Mononuclear cell (primary cell): ENCODE measurements around the gene CDH18. TPM values are rescaled to one million over a fixed set of nuclear protein-coding genes. Genes with fewer than 3 reads are reported as not detected.

Source experiments
- H3K27me3 ChIP-seq: 2 replicates; pipeline ENCODE4 v1.6.0; 2011; ENCODE audit warnings: low read length, control low read depth; ENCODE audit not compliant: insufficient read depth
- H3K4me1 ChIP-seq: 2 replicates; pipeline ENCODE4 v1.5.1; 2011; ENCODE audit warnings: mild to moderate bottlenecking, low read length, control low read depth; ENCODE audit not compliant: insufficient read depth
- H3K4me3 ChIP-seq: 2 replicates; pipeline ENCODE4 v1.5.1; 2011; ENCODE audit warnings: mild to moderate bottlenecking, low read length, moderate library complexity
- H3K9me3 ChIP-seq: 2 replicates; pipeline ENCODE4 v1.5.1; 2011; ENCODE audit warnings: low read depth, mild to moderate bottlenecking, control low read depth, low read length
- total RNA-seq: library from RNA; depleted of rRNA; stranded (reverse); fragments of >200 nt; gene quantifications from one replicate; pipeline ENCODE4 v1.2.3, GENCODE V29; 2012

CDH18 gene
- total RNA-seq, 1 donor = not detected

- no peaks in the 10 kb centered on the region for H3K27me3 ChIP-seq
- H3K4me3 ChIP-seq = no peak overlapping the region
- no peaks in the 10 kb centered on the region for H3K4me1 ChIP-seq
- H3K9me3 ChIP-seq = no peaks in the 10 kb centered on the region
Measured at GRCh38 chr5:19978476-19978875, 9.5 kb downstream of the CDH18 start.

DNA sequence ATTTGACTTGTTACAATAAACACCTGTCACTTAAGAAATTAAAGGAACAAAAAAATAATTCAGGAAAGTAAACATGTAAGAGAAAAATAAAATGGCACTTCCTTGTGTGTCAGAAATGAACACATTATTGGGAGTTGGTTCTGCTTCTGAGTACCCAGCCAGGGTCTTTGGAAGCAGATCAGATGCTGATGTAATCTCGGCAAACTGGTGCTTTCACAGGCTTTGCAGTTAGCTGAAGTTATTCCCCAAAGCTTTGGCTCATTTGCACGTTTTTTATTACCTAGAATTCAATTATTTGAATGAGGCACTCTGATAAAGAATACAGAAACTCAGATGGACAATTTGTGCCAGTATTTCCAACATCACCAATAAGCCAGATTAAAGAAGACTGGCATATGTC lies 10.9 kb downstream of the CDH18 start:
- H3K4me1 ChIP-seq = no peaks in the 10 kb centered on the region
- H3K9me3 ChIP-seq = no peaks in the 10 kb centered on the region
- no peaks in the 10 kb centered on the region for H3K27me3 ChIP-seq
- H3K4me3 ChIP-seq = no peak overlapping the region

GRCh38 chr5:19975795-19976194 lies 12.2 kb downstream of the CDH18 start:
- no peak overlapping the region for H3K4me3 ChIP-seq
- no peaks in the 10 kb centered on the region for H3K27me3 ChIP-seq
- no peaks in the 10 kb centered on the region for H3K4me1 ChIP-seq
- no peaks in the 10 kb centered on the region for H3K9me3 ChIP-seq

DNA sequence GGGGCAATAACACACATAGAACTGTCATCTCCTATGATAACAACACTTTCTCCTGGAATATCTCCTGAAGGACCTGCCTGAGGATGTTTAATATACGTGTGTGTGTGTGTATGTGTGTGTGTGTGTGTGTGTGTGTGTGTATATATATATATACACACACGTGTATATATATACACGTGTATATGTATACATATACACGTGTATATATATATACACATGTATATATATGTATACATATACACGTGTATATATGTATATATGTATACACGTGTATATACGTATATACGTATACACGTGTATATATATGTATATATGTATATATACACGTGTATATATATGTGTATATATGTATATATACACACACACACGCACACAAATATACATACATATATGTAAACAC lies 27.5 kb downstream of the CDH18 start:
- no peaks in the 10 kb centered on the region for H3K9me3 ChIP-seq

DNA sequence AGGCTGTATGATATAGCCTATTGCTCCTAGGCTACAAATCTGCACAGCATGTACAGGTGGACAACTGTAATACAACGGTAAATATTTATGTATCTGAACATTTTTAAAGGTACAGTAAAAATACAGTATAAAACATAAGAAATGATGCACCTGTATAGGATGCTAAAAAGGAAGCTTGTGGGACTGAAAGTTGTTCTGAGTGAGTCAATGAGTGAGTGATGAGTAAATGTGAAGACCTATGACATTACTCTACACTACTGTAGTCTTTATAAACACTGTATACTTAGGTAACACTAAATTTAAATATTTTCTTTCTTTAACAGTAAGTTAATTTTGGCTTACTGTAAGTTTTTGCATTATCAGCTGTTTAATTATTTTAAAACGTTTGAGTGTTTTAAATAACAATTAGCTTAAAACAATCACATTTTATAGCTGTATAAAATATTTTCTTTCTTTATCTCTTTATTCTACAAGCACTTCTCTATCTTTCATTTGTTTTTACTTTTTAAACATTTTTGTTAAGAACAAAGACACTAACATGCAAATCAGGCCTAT lies 28.1 kb downstream of the CDH18 start:
- Histone ChIP-seq H3K9me3 (no peaks in the 10 kb centered on the region), H3K4me3 (no peak overlapping the region), H3K27me3 (no peaks in the 10 kb centered on the region), H3K4me1 (no peaks in the 10 kb centered on the region)

More for the DNA sequence above, 27.5 kb downstream of the CDH18 start:
- Histone ChIP-seq H3K4me1 (no peaks in the 10 kb centered on the region), H3K4me3 (no peak overlapping the region), H3K27me3 (no peaks in the 10 kb centered on the region)

GRCh38 chr5:19950897-19951296 lies 37.1 kb downstream of the CDH18 start:
- Histone ChIP-seq H3K4me3 (no peak overlapping the region), H3K4me1 (no peaks in the 10 kb centered on the region), H3K9me3 (peaks cover 6% of the 10 kb centered on the region), H3K27me3 (no peaks in the 10 kb centered on the region)

- H3K4me3 ChIP-seq = no peak overlapping the region
- H3K4me1 ChIP-seq = no peaks in the 10 kb centered on the region
- H3K27me3 ChIP-seq = no peaks in the 10 kb centered on the region
- H3K9me3 ChIP-seq = no peaks in the 10 kb centered on the region
Measured at GRCh38 chr5:19940192-19940591, 47.8 kb downstream of the CDH18 start.

- Histone ChIP-seq H3K4me1 (no peaks in the 10 kb centered on the region), H3K27me3 (no peaks in the 10 kb centered on the region), H3K9me3 (no peaks in the 10 kb centered on the region), H3K4me3 (no peak overlapping the region)
Measured at GRCh38 chr5:19930451-19930850, 57.5 kb downstream of the CDH18 start.

- Histone ChIP-seq H3K4me3 (no peak overlapping the region), H3K27me3 (no peaks in the 10 kb centered on the region), H3K9me3 (no peaks in the 10 kb centered on the region), H3K4me1 (no peaks in the 10 kb centered on the region)
Measured at GRCh38 chr5:19928562-19929421, 59.2 kb downstream of the CDH18 start.

DNA sequence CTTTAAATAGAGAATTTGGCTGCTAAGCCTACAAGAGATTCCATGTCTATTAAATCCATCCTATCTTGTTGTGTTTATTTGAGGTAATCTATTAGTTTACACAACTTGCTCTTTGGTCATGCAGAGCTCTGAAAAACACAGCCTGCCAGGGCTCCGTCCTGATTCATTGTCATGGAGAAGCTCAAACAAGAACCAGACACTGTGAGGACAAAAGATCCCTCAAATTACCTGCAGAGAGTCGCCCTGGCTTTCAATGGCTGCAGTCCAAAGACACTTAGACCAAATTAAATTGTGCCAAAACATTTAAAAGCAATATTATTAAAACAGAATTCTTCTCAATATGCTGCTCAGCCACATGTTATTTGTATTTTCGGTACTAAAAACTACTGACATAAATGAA lies 60.1 kb downstream of the CDH18 start:
- Histone ChIP-seq H3K27me3 (no peaks in the 10 kb centered on the region), H3K9me3 (no peaks in the 10 kb centered on the region), H3K4me1 (no peaks in the 10 kb centered on the region), H3K4me3 (no peak overlapping the region)

DNA sequence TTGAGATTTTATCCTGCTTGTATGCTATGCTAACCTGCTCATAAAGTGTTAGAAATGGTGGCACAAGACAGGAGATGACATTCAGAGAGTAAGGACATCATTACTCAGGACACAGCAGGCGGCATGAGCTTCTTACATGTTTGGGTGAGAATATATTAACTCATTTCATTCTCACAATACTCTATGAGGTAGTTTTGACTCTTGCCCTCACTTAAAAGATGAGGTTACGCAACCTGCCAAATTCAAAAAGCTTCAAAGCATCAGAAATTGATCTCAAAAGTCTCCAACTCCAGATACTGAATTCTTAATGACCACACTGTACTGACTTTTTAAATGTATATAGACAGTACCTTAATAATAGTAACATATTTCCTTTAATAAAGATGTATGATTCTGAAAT lies 60.8 kb downstream of the CDH18 start:
- Histone ChIP-seq H3K4me1 (no peaks in the 10 kb centered on the region), H3K9me3 (no peaks in the 10 kb centered on the region), H3K4me3 (no peak overlapping the region), H3K27me3 (no peaks in the 10 kb centered on the region)

- H3K9me3 ChIP-seq = no peaks in the 10 kb centered on the region
- H3K27me3 ChIP-seq = no peaks in the 10 kb centered on the region
- no peak overlapping the region for H3K4me3 ChIP-seq
- H3K4me1 ChIP-seq = no peaks in the 10 kb centered on the region
Measured at GRCh38 chr5:19923742-19924141, 64.3 kb downstream of the CDH18 start.

GRCh38 chr5:19920761-19921160 lies 67.2 kb downstream of the CDH18 start:
- H3K4me3 ChIP-seq = no peak overlapping the region

GRCh38 chr5:19918780-19919179 lies 69.2 kb downstream of the CDH18 start:
- Histone ChIP-seq H3K4me1 (no peaks in the 10 kb centered on the region), H3K9me3 (peaks cover 6% of the 10 kb centered on the region), H3K27me3 (no peaks in the 10 kb centered on the region), H3K4me3 (no peak overlapping the region)

More at GRCh38 chr5:19920761-19921160, 67.2 kb downstream of the CDH18 start:
- Histone ChIP-seq H3K4me1 (no peaks in the 10 kb centered on the region), H3K9me3 (peaks cover 6% of the 10 kb centered on the region), H3K27me3 (no peaks in the 10 kb centered on the region)

- H3K4me1 ChIP-seq = no peaks in the 10 kb centered on the region
- peaks cover 6% of the 10 kb centered on the region for H3K9me3 ChIP-seq
- no peaks in the 10 kb centered on the region for H3K27me3 ChIP-seq
- no peak overlapping the region for H3K4me3 ChIP-seq
Measured at GRCh38 chr5:19917588-19918122, 70.3 kb downstream of the CDH18 start.
